Heart right ventricle (tissue), 16 donors: ENCODE results near the gene ELMO1. TPM values are rescaled to one million over a fixed set of nuclear protein-coding genes. Genes with fewer than 3 reads are reported as not detected.

Experiments
- ATAC-seq, 8 donors: fragments of 200-7000 bp; cut with Tn5 transposase; one replicate each; pipeline ENCODE4 v1.9.1; 2020; ENCODE audit warnings: mild to moderate bottlenecking in 8 of 8, moderate library complexity in 8 of 8, moderate number of reproducible peaks in 1 of 8
- DNase-seq, 2 donors: peaks; one replicate each; pipeline ENCODE4 v3.0.0-alpha.2; 2020
- H3K27ac ChIP-seq, 10 donors: fragments of 200-600 bp; sonication (generic) in 2 of 10; one replicate each; pipeline versions ENCODE4 v1.5.0 to v1.8.0; 2020 to 2022; ENCODE audit warnings: mild to moderate bottlenecking in 3 of 10
- H3K27me3 ChIP-seq, 7 donors: fragments of 200-600 bp; one replicate each; pipeline ENCODE4 v1.8.0; 2021 to 2022; ENCODE audit warnings: mild to moderate bottlenecking in 2 of 7
- H3K36me3 ChIP-seq, 9 donors: fragments of 200-600 bp; sonication (generic) in 1 of 9; one replicate each; pipeline versions ENCODE4 v1.5.0 to v1.8.0; 2020 to 2022; ENCODE audit warnings: mild to moderate bottlenecking in 2 of 9
- H3K4me1 ChIP-seq, 9 donors: fragments of 200-600 bp; sonication (generic) in 1 of 9; one replicate each; pipeline versions ENCODE4 v1.5.0 to v1.8.0; 2020 to 2022; ENCODE audit warnings: mild to moderate bottlenecking in 4 of 9
- H3K4me3 ChIP-seq, 10 donors: fragments of 200-600 bp; sonication (generic) in 2 of 10; one replicate each; pipeline versions ENCODE4 v1.5.0 to v1.8.0; 2020 to 2022; ENCODE audit warnings: mild to moderate bottlenecking in 7 of 10, moderate library complexity in 2 of 10
- H3K9me3 ChIP-seq, 11 donors: fragments of 200-600 bp in 10 of 11; sonication (generic) in 2 of 11; one replicate each; pipeline versions ENCODE4 v1.5.0 to v1.8.0; 2013 to 2022; ENCODE audit warnings: mild to moderate bottlenecking in 2 of 11, control low read depth in 1 of 11, moderate library complexity in 1 of 11
- WGBS, 2 donors: extraction: QIAGEN DNeasy Blood & Tissue Kit; methylation state at CpG; one replicate each; pipeline ENCODE4 v1.1.7; 2013; ENCODE audit warnings: inconsistent platforms in 1 of 2; 5-methylcytosine and 5-hydroxymethylcytosine counted together
- intact Hi-C, 10 donors: fragments of 100-400 bp; cut with DNase I; formaldehyde crosslinking; loops; one replicate each; pipeline versions ENCODE4 v1.11.1 to v1.14.2; 2022
- polyA plus RNA-seq, 2 donors: library from polyadenylated mRNA; stranded (reverse); fragments of 200-250 nt; gene quantifications; one replicate each; pipeline ENCODE4 v1.2.3, GENCODE V29; 2013
- total RNA-seq, 10 donors: library from RNA; stranded (reverse); fragmentation: NEBNext Ultra II Directional in 3 of 10; extraction: Animal tissue kit (Norgen Biotek cat#: 25700) in 3 of 10; gene quantifications; one replicate each; pipeline versions ENCODE4 v1.2.1 to v1.2.4, GENCODE V29; 2021 to 2023
- TF ChIP-seq, protein P1 (sequence below), 9 donors: fragments of 200-600 bp; sonication (generic) in 2 of 9; IDR thresholded peaks; one replicate each; pipeline versions ENCODE4 v1.5.0 to v1.8.0; 2021 to 2022; ENCODE audit warnings: antibody characterized with exemption in 9 of 9, mild to moderate bottlenecking in 5 of 9, moderate library complexity in 1 of 9
- donor health status: Arrhythmogenic right ventricular cardiomyopathy.
- donor health status: ischemic (EF 13 %, LVEDD 7.1; RV severe dilation, severe dysfunction).
- donor health status: healthy with polysubstance abuse.
- donor health status: DM: no; HTN: yes; CAD: no.
- donor health status: DM: no; HTN: no; CAD: no.
- donor health status: ischemic (EF 25% LVEDD 6.9; RV normal size, moderate dysfunction).
- donor health status: ischemic (EF 25% LVEDD 5.7; RV mildly dilated, moderate dysfunction).
- donor health status: healthy.
- donor health status: DM: yes; HTN: yes; CAD: no.
- donor health status: Ischemic cardiomyopathy.
- donor health status: ischemic (EF 35%, LVEDD 5.7; RV mildly dilated, moderate dysfunction).
- donor health status: nonischemic (EF 11% LVEDD 7.7; RV severe dilation, severe dysfunction).
- donor health status: DM: yes; HTN: yes; CAD: no.
- donor health status: PGD.
- donor health status: ischemic (EF 29% LVEDD 5.4; RV normal size, mild dysfunction).
- donor health status: nonischemic (EF 23%, LVEDD 6.1; RV moderate dilation, normal function).

Gene ELMO1
- total and polyA plus RNA-seq, 12 donors: 8.5 to 18.0 (median 13.9) TPM

DNA sequence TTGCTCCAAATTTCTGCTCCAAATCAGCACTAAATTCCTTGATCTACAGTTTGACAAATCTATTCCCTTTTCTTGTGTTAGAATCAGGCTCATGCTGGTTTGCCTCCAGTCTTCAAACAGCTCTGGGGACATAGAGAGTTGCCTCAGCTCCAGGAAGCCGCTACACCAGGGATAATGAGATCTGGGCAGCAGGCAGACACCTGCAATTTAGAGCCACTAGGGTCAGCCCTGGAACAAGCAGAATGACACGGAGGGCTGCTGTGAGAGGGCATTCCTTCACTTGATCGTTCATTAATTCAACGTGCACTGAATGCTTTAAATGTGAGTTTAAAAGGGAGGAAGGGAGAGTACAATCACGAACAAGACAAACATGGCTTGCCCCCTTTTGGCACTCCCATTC is 3.7 kb upstream of the ELMO1 start:
- intact Hi-C loops: no loop called here
- TF ChIP-seq, protein P1, sequence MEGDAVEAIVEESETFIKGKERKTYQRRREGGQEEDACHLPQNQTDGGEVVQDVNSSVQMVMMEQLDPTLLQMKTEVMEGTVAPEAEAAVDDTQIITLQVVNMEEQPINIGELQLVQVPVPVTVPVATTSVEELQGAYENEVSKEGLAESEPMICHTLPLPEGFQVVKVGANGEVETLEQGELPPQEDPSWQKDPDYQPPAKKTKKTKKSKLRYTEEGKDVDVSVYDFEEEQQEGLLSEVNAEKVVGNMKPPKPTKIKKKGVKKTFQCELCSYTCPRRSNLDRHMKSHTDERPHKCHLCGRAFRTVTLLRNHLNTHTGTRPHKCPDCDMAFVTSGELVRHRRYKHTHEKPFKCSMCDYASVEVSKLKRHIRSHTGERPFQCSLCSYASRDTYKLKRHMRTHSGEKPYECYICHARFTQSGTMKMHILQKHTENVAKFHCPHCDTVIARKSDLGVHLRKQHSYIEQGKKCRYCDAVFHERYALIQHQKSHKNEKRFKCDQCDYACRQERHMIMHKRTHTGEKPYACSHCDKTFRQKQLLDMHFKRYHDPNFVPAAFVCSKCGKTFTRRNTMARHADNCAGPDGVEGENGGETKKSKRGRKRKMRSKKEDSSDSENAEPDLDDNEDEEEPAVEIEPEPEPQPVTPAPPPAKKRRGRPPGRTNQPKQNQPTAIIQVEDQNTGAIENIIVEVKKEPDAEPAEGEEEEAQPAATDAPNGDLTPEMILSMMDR (IDR thresholded peaks at IDR 0.05): no peak
- no peak for ATAC-seq
- H3K36me3 ChIP-seq: no peaks in the 10 kb centered on the region
- H3K4me1 ChIP-seq: peaks cover 0 to 14% (median 10%) of the 10 kb centered on the region in 9 donors
- 75 to 80% methylated on average over 5 of the region's 5 CpGs for WGBS, 2 donors
- peaks cover 0 to 14% (median 0%) of the 10 kb centered on the region in 7 donors for H3K27me3 ChIP-seq
- peaks cover 0 to 9% (median 0%) of the 10 kb centered on the region in 11 donors for H3K9me3 ChIP-seq
- H3K27ac ChIP-seq: no peak overlapping the region
- DNase-seq: no peak
- H3K4me3 ChIP-seq: no peak overlapping the region

DNA sequence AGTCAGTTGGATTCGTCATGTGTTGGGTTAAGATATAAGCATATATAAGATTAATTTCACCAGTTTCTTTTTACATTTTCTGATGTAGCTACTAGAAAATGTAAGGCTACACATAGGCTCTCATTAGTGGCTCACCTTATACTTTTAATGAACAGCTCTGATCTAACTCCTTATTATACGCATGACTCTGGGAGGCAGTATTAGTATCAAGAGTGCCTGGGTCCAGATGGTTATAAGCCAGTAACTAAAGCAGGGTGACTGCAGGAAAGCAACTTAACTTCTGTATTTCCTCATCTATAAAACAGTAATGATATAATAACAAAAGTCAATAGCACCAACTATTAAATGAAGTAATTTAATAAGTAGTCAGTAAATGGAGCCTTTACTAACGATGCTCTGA is 1.4 kb upstream of the ELMO1 start:
- H3K27me3 ChIP-seq: peaks cover 0 to 22% (median 0%) of the 10 kb centered on the region in 7 donors
- 94 to 95% methylated on average over 3 of the region's 3 CpGs for WGBS, 2 donors
- intact Hi-C loops: no loop called here
- no peak overlapping the region for H3K27ac ChIP-seq
- ATAC-seq: no peak
- peaks cover 0 to 3% (median 0%) of the 10 kb centered on the region in 11 donors for H3K9me3 ChIP-seq
- H3K4me1 ChIP-seq: peaks cover 0 to 36% (median 17%) of the 10 kb centered on the region in 9 donors
- H3K4me3 ChIP-seq: no peak overlapping the region
- DNase-seq: no peak
- TF ChIP-seq, protein P1 (IDR thresholded peaks at IDR 0.05): no peak
- H3K36me3 ChIP-seq: no peaks in the 10 kb centered on the region

DNA sequence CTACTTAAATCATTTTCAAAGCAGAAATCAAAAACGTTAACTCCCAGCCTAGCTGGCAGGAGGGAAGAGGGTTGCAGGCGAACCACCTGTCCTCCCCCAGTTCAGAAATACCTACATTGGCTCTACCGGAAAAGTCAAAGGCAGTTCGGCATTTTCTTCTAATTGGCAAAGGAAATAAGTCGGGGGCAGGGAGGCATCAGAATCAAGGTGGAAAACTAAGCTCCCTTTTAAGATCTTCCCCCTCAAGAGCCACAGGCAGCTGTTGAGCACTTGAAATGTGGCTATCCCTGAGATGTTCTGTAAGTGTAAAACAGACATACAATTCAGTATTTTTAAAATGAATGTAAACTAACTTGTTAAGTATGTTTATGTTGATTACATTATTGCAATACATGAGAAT is 957 bp upstream of the ELMO1 start:
- ATAC-seq (no peak), DNase-seq (no peak)
- peaks cover 0 to 22% (median 0%) of the 10 kb centered on the region in 7 donors for H3K27me3 ChIP-seq
- peaks cover 0 to 39% (median 17%) of the 10 kb centered on the region in 9 donors for H3K4me1 ChIP-seq
- 25 to 27% methylated on average over 5 of the region's 5 CpGs for WGBS, 2 donors
- peaks cover 0 to under 1% (median 0%) of the 10 kb centered on the region in 9 donors for H3K36me3 ChIP-seq
- H3K9me3 ChIP-seq: no peaks in the 10 kb centered on the region
- H3K4me3 ChIP-seq: peak overlapping the region in 8 of 10 donors; percentile 59 to 86 (median 76)
- intact Hi-C loops: loop anchor here in 8 of 10 donors (2.0 to 10.0 kb wide), 11 partner anchors 42 to 242 kb away; no protein-coding TSS in a partner anchor
- H3K27ac ChIP-seq: peak overlapping the region in 4 of 10 donors; percentile 94 to 98 (median 96)
- TF ChIP-seq, protein P1 (IDR thresholded peaks at IDR 0.05): no peak

DNA sequence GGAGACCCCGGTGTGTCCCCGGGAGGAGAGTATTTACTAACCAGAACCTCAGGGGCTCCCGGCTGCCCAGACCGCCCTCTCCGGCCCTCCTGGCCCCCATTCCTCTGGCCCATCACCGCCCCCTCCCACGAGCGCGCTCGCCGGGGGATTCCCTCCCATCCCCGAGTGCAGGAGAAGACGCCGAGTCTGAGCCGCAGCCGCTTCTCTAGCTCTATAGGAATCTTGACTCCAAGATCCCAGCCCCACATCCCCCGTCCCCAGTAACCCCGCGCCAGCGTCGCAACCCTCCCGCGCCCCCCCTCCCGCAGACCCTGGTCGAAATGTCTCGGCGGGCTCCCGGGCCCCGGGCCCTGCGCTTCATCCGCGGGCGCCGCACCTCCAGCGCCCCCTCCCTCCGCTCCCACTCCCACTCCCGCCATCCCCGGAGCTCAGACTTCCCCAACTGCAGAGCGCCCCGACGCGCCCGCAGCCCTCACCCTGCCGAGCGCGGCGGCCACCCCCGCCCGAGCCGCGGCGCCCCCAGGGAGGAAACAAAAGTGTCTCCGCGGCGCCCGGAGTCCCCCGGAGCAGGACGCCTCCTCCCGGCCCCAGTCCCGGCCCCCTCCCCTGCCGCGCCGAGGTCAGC is 541 bp downstream of the ELMO1 start:
- 1% methylated on average over 52 to 63 of the region's 63 CpGs for WGBS, 2 donors
- H3K9me3 ChIP-seq: no peaks in the 10 kb centered on the region
- H3K36me3 ChIP-seq: peaks cover 0 to 4% (median 0%) of the 10 kb centered on the region in 9 donors
- intact Hi-C loops: loop anchor here in 8 of 10 donors (1.0 to 10.0 kb wide), 12 partner anchors 41 to 241 kb away; no protein-coding TSS in a partner anchor
- H3K27me3 ChIP-seq: peaks cover 0 to 22% (median 0%) of the 10 kb centered on the region in 7 donors
- ATAC-seq (peak; percentile 34 to 71 (median 50)), DNase-seq (peak in 1 of 2 donors; percentile 41)
- peaks cover 0 to 54% (median 23%) of the 10 kb centered on the region in 9 donors for H3K4me1 ChIP-seq
- peak overlapping the region; percentile 82 to 98 (median 94) for H3K27ac ChIP-seq
- TF ChIP-seq, protein P1 (IDR thresholded peaks at IDR 0.05): no peak
- peak overlapping the region; percentile 59 to 86 (median 78) for H3K4me3 ChIP-seq
